Endothelial cell of umbilical vein (primary cell): ENCODE data around the gene TTLL11.

ENCODE experiments used
- CTCF ChIP-seq, 2 donors: IDR thresholded peaks; 1 replicate in 1 of 2; 2 replicates in 1 of 2; pipeline ENCODE4 v1.5.1; 2011; ENCODE audit warnings: low read length in 2 of 2, mild to moderate bottlenecking in 2 of 2, moderate library complexity in 2 of 2, control low read depth in 1 of 2, inconsistent platforms in 1 of 2, low read depth in 1 of 2; ENCODE audit not compliant: insufficient read depth in 1 of 2; ENCODE audit errors: extremely low read depth in 1 of 2
- EZH2 ChIP-seq: IDR thresholded peaks from 2 replicates; pipeline ENCODE4 v1.6.1; 2012; ENCODE audit warnings: borderline replicate concordance, low read depth, mild to moderate bottlenecking, moderate library complexity, low read length, inconsistent platforms; ENCODE audit not compliant: severe bottlenecking
- JUN ChIP-seq: IDR thresholded peaks from 2 replicates; pipeline ENCODE4 v1.6.1; 2011; ENCODE audit warnings: borderline replicate concordance, low read depth; ENCODE audit not compliant: insufficient read length, insufficient read depth
- MYC ChIP-seq: IDR thresholded peaks from one replicate; pipeline ENCODE4 v1.6.1; 2011; ENCODE audit warnings: mild to moderate bottlenecking, low read depth, low read length
- POLR2A ChIP-seq: IDR thresholded peaks from 2 replicates; pipeline ENCODE4 v1.6.1; 2012; ENCODE audit warnings: low read depth, mild to moderate bottlenecking, control low read depth, low read length
- POLR2AphosphoS5 ChIP-seq: IDR thresholded peaks from 2 replicates; pipeline ENCODE4 v1.6.1; 2012; ENCODE audit warnings: low read depth, mild to moderate bottlenecking, control low read depth, low read length, moderate library complexity; ENCODE audit not compliant: insufficient read depth
- TF ChIP-seq, protein P1 (sequence below): IDR thresholded peaks from 2 replicates; pipeline ENCODE4 v1.6.1; 2011; ENCODE audit not compliant: insufficient read depth, insufficient read length

GRCh38 chr9:121954477-121955140, 138.5 kb downstream of the TTLL11 start:
- TF ChIP-seq POLR2A, result no peak
- TF ChIP-seq CTCF (IDR thresholded peaks at IDR 0.05; ENCODE audit: extremely low read depth in 1 of 2, insufficient read depth in 1 of 2, low read depth in 1 of 2, low read length in 2 of 2), result no peak
- TF ChIP-seq EZH2, result no peak
- TF ChIP-seq, protein P1, sequence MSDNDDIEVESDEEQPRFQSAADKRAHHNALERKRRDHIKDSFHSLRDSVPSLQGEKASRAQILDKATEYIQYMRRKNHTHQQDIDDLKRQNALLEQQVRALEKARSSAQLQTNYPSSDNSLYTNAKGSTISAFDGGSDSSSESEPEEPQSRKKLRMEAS, result no peak
- TF ChIP-seq MYC, result no peak
- no peak for TF ChIP-seq JUN
- no peak for TF ChIP-seq POLR2AphosphoS5
